Central memory CD8-positive, alpha-beta T cell (primary cell): Measurements from ENCODE around the gene MSTO1.
"Not testable (repeated sequence)": the region's sequence is repeated elsewhere in the genome, so short reads cannot be mapped to it uniquely, and the experiment has no call there.

ENCODE experiments used
- ATAC-seq: fragments of 150-1000 bp; cut with Tn5 transposase; replicated peaks from 2 replicates; pipeline ENCODE4 v1.10.0; 2022; ENCODE audit warnings: mild to moderate bottlenecking, moderate FRiP score, moderate number of reproducible peaks; ENCODE audit not compliant: poor library complexity, severe bottlenecking; ENCODE audit errors: extremely low read depth
- DNase-seq, 2 donors: peaks; one replicate each; pipeline ENCODE4 v3.0.0; 2021; ENCODE audit warnings: low spot score in 2 of 2
- H3K27ac Mint-ChIP-seq: one replicate; pipeline ENCODE4 v1.8.0; 2022; ENCODE audit warnings: low read depth, mild to moderate bottlenecking, moderate library complexity, mixed read lengths
- H3K27me3 Mint-ChIP-seq: one replicate; pipeline ENCODE4 v1.8.0; 2022; ENCODE audit warnings: mixed read lengths
- H3K36me3 Mint-ChIP-seq: one replicate; pipeline ENCODE4 v1.8.0; 2022; ENCODE audit warnings: mild to moderate bottlenecking, moderate library complexity, mixed read lengths; ENCODE audit not compliant: insufficient read depth
- H3K4me1 Mint-ChIP-seq: one replicate; pipeline ENCODE4 v1.8.0; 2022; ENCODE audit warnings: mixed read lengths
- H3K4me3 Mint-ChIP-seq: one replicate; pipeline ENCODE4 v1.8.0; 2022; ENCODE audit warnings: mild to moderate bottlenecking, moderate library complexity, mixed read lengths
- H3K9me3 Mint-ChIP-seq: one replicate; pipeline ENCODE4 v1.8.0; 2022; ENCODE audit warnings: mixed read lengths

The MSTO1 gene

GRCh38 chr1:155591770-155592169, 18.2 kb upstream of the MSTO1 start:
- DNase-seq = peak in 1 of 2 donors; percentile 22
- Mint-ChIP-seq H3K4me1 (no peaks in the 10 kb centered on the region), H3K27ac (no peak overlapping the region), H3K9me3 (no peaks in the 10 kb centered on the region), H3K36me3 (no peaks in the 10 kb centered on the region), H3K4me3 (no peak overlapping the region), H3K27me3 (no peaks in the 10 kb centered on the region)
- ATAC-seq = peak; percentile 58

GRCh38 chr1:155595877-155596474, 14.0 kb upstream of the MSTO1 start:
- H3K27me3 Mint-ChIP-seq, H3K4me1 Mint-ChIP-seq, ATAC-seq, H3K36me3 Mint-ChIP-seq, H3K9me3 Mint-ChIP-seq, H3K27ac Mint-ChIP-seq, DNase-seq, H3K4me3 Mint-ChIP-seq: not testable (repeated sequence)

- H3K27ac Mint-ChIP-seq = no peak overlapping the region
- no peaks in the 10 kb centered on the region for H3K27me3 Mint-ChIP-seq
- DNase-seq (no peak), ATAC-seq (no peak)
- H3K9me3 Mint-ChIP-seq = no peaks in the 10 kb centered on the region
- no peak overlapping the region for H3K4me3 Mint-ChIP-seq
- no peaks in the 10 kb centered on the region for H3K36me3 Mint-ChIP-seq
- no peaks in the 10 kb centered on the region for H3K4me1 Mint-ChIP-seq
These were observed 13.2 kb upstream of the MSTO1 start for GRCh38 chr1:155596864-155597263.

- ATAC-seq (no peak), DNase-seq (no peak)
- H3K9me3 Mint-ChIP-seq = no peaks in the 10 kb centered on the region
- H3K27me3 Mint-ChIP-seq = no peaks in the 10 kb centered on the region
- no peaks in the 10 kb centered on the region for H3K36me3 Mint-ChIP-seq
- peak overlapping the region; percentile 31 for H3K4me3 Mint-ChIP-seq
- no peak overlapping the region for H3K27ac Mint-ChIP-seq
- H3K4me1 Mint-ChIP-seq = no peaks in the 10 kb centered on the region
These were observed 11.1 kb upstream of the MSTO1 start for GRCh38 chr1:155598842-155599331.

GRCh38 chr1:155599828-155600572, 10.0 kb upstream of the MSTO1 start:
- H3K27me3 Mint-ChIP-seq, DNase-seq, H3K4me1 Mint-ChIP-seq, ATAC-seq, H3K36me3 Mint-ChIP-seq, H3K9me3 Mint-ChIP-seq, H3K4me3 Mint-ChIP-seq: not testable (repeated sequence)
- H3K27ac Mint-ChIP-seq = peak overlapping the region; percentile 10

- Mint-ChIP-seq H3K9me3 (no peaks in the 10 kb centered on the region), H3K4me3 (no peak overlapping the region), H3K27me3 (no peaks in the 10 kb centered on the region), H3K27ac (no peak overlapping the region), H3K36me3 (peaks cover 1% of the 10 kb centered on the region), H3K4me1 (peaks cover 6% of the 10 kb centered on the region)
- no peak for DNase-seq
- no peak for ATAC-seq
These were observed 2.3 kb upstream of the MSTO1 start for GRCh38 chr1:155607708-155608107.

GRCh38 chr1:155608888-155609225, 1.2 kb upstream of the MSTO1 start:
- ATAC-seq (no peak), DNase-seq (no peak)
- no peak overlapping the region for H3K4me3 Mint-ChIP-seq
- no peak overlapping the region for H3K27ac Mint-ChIP-seq
- peaks cover 6% of the 10 kb centered on the region for H3K4me1 Mint-ChIP-seq
- no peaks in the 10 kb centered on the region for H3K27me3 Mint-ChIP-seq
- H3K36me3 Mint-ChIP-seq = peaks cover 1% of the 10 kb centered on the region
- H3K9me3 Mint-ChIP-seq = no peaks in the 10 kb centered on the region

- H3K4me3 Mint-ChIP-seq = peak overlapping the region; percentile 94
- H3K36me3 Mint-ChIP-seq, H3K9me3 Mint-ChIP-seq, H3K4me1 Mint-ChIP-seq, H3K27me3 Mint-ChIP-seq, H3K27ac Mint-ChIP-seq, DNase-seq: not testable (repeated sequence)
- ATAC-seq = peak; percentile 6
These were observed 234 bp downstream of the MSTO1 start for GRCh38 chr1:155610257-155610647.

GRCh38 chr1:155613226-155613625, 3.2 kb downstream of the MSTO1 start:
- H3K27me3 Mint-ChIP-seq, H3K27ac Mint-ChIP-seq, DNase-seq, H3K9me3 Mint-ChIP-seq, H3K4me1 Mint-ChIP-seq, H3K4me3 Mint-ChIP-seq, ATAC-seq, H3K36me3 Mint-ChIP-seq: not testable (repeated sequence)

- H3K36me3 Mint-ChIP-seq = peaks cover 3% of the 10 kb centered on the region
- no peaks in the 10 kb centered on the region for H3K4me1 Mint-ChIP-seq
- no peaks in the 10 kb centered on the region for H3K9me3 Mint-ChIP-seq
- DNase-seq (no peak), ATAC-seq (no peak)
- no peak overlapping the region for H3K4me3 Mint-ChIP-seq
- H3K27me3 Mint-ChIP-seq = no peaks in the 10 kb centered on the region
- no peak overlapping the region for H3K27ac Mint-ChIP-seq
These were observed 12.2 kb downstream of the MSTO1 start for GRCh38 chr1:155622191-155622590.

- Mint-ChIP-seq H3K9me3 (no peaks in the 10 kb centered on the region), H3K4me1 (no peaks in the 10 kb centered on the region), H3K27me3 (no peaks in the 10 kb centered on the region), H3K4me3 (no peak overlapping the region), H3K27ac (no peak overlapping the region), H3K36me3 (peaks cover 3% of the 10 kb centered on the region)
- no peak for ATAC-seq
- DNase-seq = no peak
These were observed 13.3 kb downstream of the MSTO1 start for GRCh38 chr1:155623357-155623756.

- H3K4me1 Mint-ChIP-seq, H3K36me3 Mint-ChIP-seq, H3K4me3 Mint-ChIP-seq, ATAC-seq, H3K27ac Mint-ChIP-seq, H3K27me3 Mint-ChIP-seq, DNase-seq, H3K9me3 Mint-ChIP-seq: not testable (repeated sequence)
These were observed 16.4 kb downstream of the MSTO1 start for GRCh38 chr1:155626428-155626827.

GRCh38 chr1:155636397-155637153, 26.6 kb downstream of the MSTO1 start:
- Mint-ChIP-seq H3K27ac (peak overlapping the region; percentile 90), H3K9me3 (no peaks in the 10 kb centered on the region), H3K27me3 (no peaks in the 10 kb centered on the region), H3K4me3 (peak overlapping the region; percentile 86), H3K4me1 (peaks cover 20% of the 10 kb centered on the region), H3K36me3 (peaks cover 5% of the 10 kb centered on the region)
- DNase-seq (no peak), ATAC-seq (no peak)
